Astrocyte of the hippocampus (primary cell): ENCODE data around the gene ZNF521.

Experiments used
- DNase-seq: peaks from one replicate; pipeline ENCODE4 v3.0.0; 2011; ENCODE audit warnings: low read depth, low spot score

ZNF521 gene

GRCh38 chr18:25126751-25127150 lies 225.2 kb downstream of the ZNF521 start:
- DNase-seq: no peak

GRCh38 chr18:25125680-25126079 lies 226.3 kb downstream of the ZNF521 start:
- DNase-seq: no peak

- no peak for DNase-seq
Measured at GRCh38 chr18:25123438-25124232, 228.3 kb downstream of the ZNF521 start.

- no peak for DNase-seq
Measured at GRCh38 chr18:25121442-25121841, 230.5 kb downstream of the ZNF521 start.

- no peak for DNase-seq
Measured at GRCh38 chr18:25113566-25113965, 238.4 kb downstream of the ZNF521 start.

- DNase-seq: no peak
Measured at GRCh38 chr18:25112821-25113434, 239.0 kb downstream of the ZNF521 start.

- DNase-seq: peak; percentile 18
Measured at GRCh38 chr18:25111377-25112288, 240.3 kb downstream of the ZNF521 start.

- DNase-seq: no peak
Measured at GRCh38 chr18:25109484-25109883, 242.5 kb downstream of the ZNF521 start.

- DNase-seq: no peak
Measured at GRCh38 chr18:25103468-25104155, 248.4 kb downstream of the ZNF521 start.

- no peak for DNase-seq
Measured at GRCh38 chr18:25102662-25103061, 249.3 kb downstream of the ZNF521 start.

GRCh38 chr18:25100418-25100817 lies 251.5 kb downstream of the ZNF521 start:
- DNase-seq: no peak

GRCh38 chr18:25099895-25100294 lies 252.1 kb downstream of the ZNF521 start:
- no peak for DNase-seq

- no peak for DNase-seq
Measured at GRCh38 chr18:25097569-25098056, 254.4 kb downstream of the ZNF521 start.

- no peak for DNase-seq
Measured at GRCh38 chr18:25097057-25097456, 254.9 kb downstream of the ZNF521 start.

- DNase-seq: no peak
Measured at GRCh38 chr18:25093141-25093540, 258.8 kb downstream of the ZNF521 start.

GRCh38 chr18:25089470-25089869 lies 262.5 kb downstream of the ZNF521 start:
- no peak for DNase-seq

GRCh38 chr18:25086876-25087275 lies 265.1 kb downstream of the ZNF521 start:
- DNase-seq: no peak

- DNase-seq: no peak
Measured at GRCh38 chr18:25081001-25081400, 271.0 kb downstream of the ZNF521 start.

- DNase-seq: no peak
Measured at GRCh38 chr18:25080211-25080610, 271.8 kb downstream of the ZNF521 start.

GRCh38 chr18:25077944-25078723 lies 273.8 kb downstream of the ZNF521 start:
- DNase-seq: no peak
